NT2/D1 (cell line): Measurements from ENCODE around the gene TMPRSS9.

Experiments
- DNase-seq: peaks from one replicate; pipeline ENCODE4 v3.0.0-alpha.2; 2011; ENCODE audit warnings: low read depth, low spot score
- H3K27me3 ChIP-seq: 2 replicates; pipeline ENCODE4 v1.6.0; 2011; ENCODE audit warnings: mild to moderate bottlenecking; ENCODE audit not compliant: insufficient read length, insufficient read depth
- H3K36me3 ChIP-seq: 2 replicates; pipeline ENCODE4 v1.6.1; 2011; ENCODE audit warnings: mild to moderate bottlenecking, low read length, mixed read lengths; ENCODE audit not compliant: insufficient read depth, insufficient read length
- H3K4me1 ChIP-seq: 2 replicates; pipeline ENCODE4 v1.5.1; 2011; ENCODE audit not compliant: insufficient read depth, insufficient read length
- H3K4me3 ChIP-seq: 2 replicates; pipeline ENCODE4 v1.5.1; 2011; ENCODE audit warnings: low read depth; ENCODE audit not compliant: insufficient read length
- H3K9ac ChIP-seq: 2 replicates; pipeline ENCODE4 v1.6.0; 2011; ENCODE audit warnings: low read depth; ENCODE audit not compliant: insufficient read length
- H3K9me3 ChIP-seq: 2 replicates; pipeline ENCODE4 v1.5.1; 2011; ENCODE audit warnings: mild to moderate bottlenecking, low read length; ENCODE audit not compliant: insufficient read depth
- SUZ12 ChIP-seq: IDR thresholded peaks from 2 replicates; pipeline ENCODE4 v1.6.1; 2011; ENCODE audit not compliant: insufficient read length, insufficient read depth; ENCODE audit errors: extremely low read depth
- YY1 ChIP-seq: IDR thresholded peaks from 2 replicates; pipeline ENCODE4 v1.6.1; 2011; ENCODE audit not compliant: insufficient read length, insufficient read depth
- ZNF274 ChIP-seq: IDR thresholded peaks from 2 replicates; pipeline ENCODE4 v1.6.1; 2011; ENCODE audit warnings: mild to moderate bottlenecking, low read depth, low read length

The TMPRSS9 gene

DNA sequence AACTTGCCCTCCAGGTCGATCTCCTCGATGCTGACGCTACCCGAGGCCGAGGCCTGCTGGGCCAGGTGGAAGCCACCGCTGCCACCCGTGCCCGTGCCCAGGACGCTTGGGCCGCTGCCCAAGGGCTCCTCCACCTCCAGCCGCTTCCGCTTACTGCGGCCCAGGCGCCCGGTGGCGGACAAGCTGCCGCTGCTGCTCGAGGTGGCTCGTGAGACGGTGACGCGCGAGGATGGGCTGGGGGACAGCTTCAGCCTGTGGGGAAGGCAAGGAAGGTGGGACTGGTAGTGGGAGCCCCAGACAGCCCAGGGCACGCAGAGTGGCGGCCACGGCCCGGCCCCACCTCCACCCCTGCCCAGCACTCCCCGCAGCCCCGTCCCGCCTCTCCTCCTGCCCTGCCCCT is 73.8 kb downstream of the TMPRSS9 start:
- no peak overlapping the region for H3K9ac ChIP-seq
- no peak for DNase-seq
- H3K36me3 ChIP-seq = peaks cover 86% of the 10 kb centered on the region
- no peak for TF ChIP-seq SUZ12
- no peak for TF ChIP-seq YY1
- TF ChIP-seq ZNF274 = no peak
- H3K4me1 ChIP-seq = peaks cover 3% of the 10 kb centered on the region
- H3K9me3 ChIP-seq = no peaks in the 10 kb centered on the region
- H3K27me3 ChIP-seq = no peaks in the 10 kb centered on the region
- H3K4me3 ChIP-seq = no peak overlapping the region

GRCh38 chr19:2434267-2434666 is 74.2 kb downstream of the TMPRSS9 start:
- TF ChIP-seq SUZ12 = no peak
- TF ChIP-seq YY1 = no peak
- TF ChIP-seq ZNF274 = no peak
- no peaks in the 10 kb centered on the region for H3K27me3 ChIP-seq
- H3K4me3 ChIP-seq = no peak overlapping the region
- peaks cover 2% of the 10 kb centered on the region for H3K4me1 ChIP-seq
- H3K36me3 ChIP-seq = peaks cover 86% of the 10 kb centered on the region
- DNase-seq = no peak
- no peak overlapping the region for H3K9ac ChIP-seq
- no peaks in the 10 kb centered on the region for H3K9me3 ChIP-seq

- Histone ChIP-seq H3K9me3 (no peaks in the 10 kb centered on the region), H3K27me3 (no peaks in the 10 kb centered on the region), H3K4me1 (peaks cover 2% of the 10 kb centered on the region), H3K9ac (no peak overlapping the region), H3K36me3 (peaks cover 83% of the 10 kb centered on the region), H3K4me3 (no peak overlapping the region)
- TF ChIP-seq SUZ12 (no peak), ZNF274 (no peak)
- no peak for DNase-seq
These were observed 74.7 kb downstream of the TMPRSS9 start for GRCh38 chr19:2434721-2435265.

GRCh38 chr19:2436384-2436783 is 76.3 kb downstream of the TMPRSS9 start:
- no peak overlapping the region for H3K9ac ChIP-seq
- no peak overlapping the region for H3K4me3 ChIP-seq
- H3K4me1 ChIP-seq = peaks cover 2% of the 10 kb centered on the region
- TF ChIP-seq SUZ12 (no peak), YY1 (no peak), ZNF274 (no peak)
- no peak for DNase-seq
- no peaks in the 10 kb centered on the region for H3K27me3 ChIP-seq
- H3K9me3 ChIP-seq = no peaks in the 10 kb centered on the region
- H3K36me3 ChIP-seq = peaks cover 79% of the 10 kb centered on the region

GRCh38 chr19:2436926-2437325 is 76.9 kb downstream of the TMPRSS9 start:
- no peak overlapping the region for H3K4me3 ChIP-seq
- peaks cover 2% of the 10 kb centered on the region for H3K4me1 ChIP-seq
- peaks cover 79% of the 10 kb centered on the region for H3K36me3 ChIP-seq
- H3K9ac ChIP-seq = no peak overlapping the region
- no peaks in the 10 kb centered on the region for H3K27me3 ChIP-seq
- no peak for DNase-seq
- no peak for TF ChIP-seq ZNF274
- TF ChIP-seq SUZ12 = no peak
- no peak for TF ChIP-seq YY1
- no peaks in the 10 kb centered on the region for H3K9me3 ChIP-seq

DNA sequence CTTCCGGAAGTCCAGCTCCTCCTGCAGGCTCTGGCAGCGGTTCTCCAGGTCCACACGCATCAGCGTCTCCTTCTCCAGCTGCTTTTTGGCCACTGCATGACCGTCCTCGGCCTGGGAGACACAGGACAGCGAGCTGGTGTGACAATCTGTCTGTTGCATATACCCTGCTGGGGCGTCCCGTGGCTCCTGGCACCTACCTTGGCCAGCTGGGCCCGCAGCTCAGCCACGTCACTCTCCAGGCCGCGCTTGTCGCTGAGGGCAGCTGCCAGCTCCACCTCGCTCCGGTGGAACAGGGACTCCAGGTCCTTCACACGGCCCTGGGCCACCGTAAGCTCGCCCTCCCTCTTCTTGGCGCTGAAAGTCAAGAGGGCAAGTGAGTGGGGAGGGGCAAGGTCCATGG is 78.1 kb downstream of the TMPRSS9 start:
- no peak for TF ChIP-seq ZNF274
- TF ChIP-seq YY1 = no peak
- TF ChIP-seq SUZ12 = no peak
- Histone ChIP-seq H3K4me1 (peaks cover 4% of the 10 kb centered on the region), H3K4me3 (no peak overlapping the region), H3K9ac (no peak overlapping the region), H3K27me3 (no peaks in the 10 kb centered on the region), H3K36me3 (peaks cover 82% of the 10 kb centered on the region), H3K9me3 (no peaks in the 10 kb centered on the region)
- DNase-seq = no peak

- TF ChIP-seq YY1 = no peak
- H3K36me3 ChIP-seq = peaks cover 83% of the 10 kb centered on the region
These were observed 80.5 kb downstream of the TMPRSS9 start for GRCh38 chr19:2440515-2440914.

More at GRCh38 chr19:2440515-2440914, 80.5 kb downstream of the TMPRSS9 start:
- Histone ChIP-seq H3K27me3 (no peaks in the 10 kb centered on the region), H3K4me1 (peaks cover 4% of the 10 kb centered on the region), H3K4me3 (no peak overlapping the region), H3K9ac (no peak overlapping the region), H3K9me3 (no peaks in the 10 kb centered on the region)
- DNase-seq = no peak
